AG09319 (cell line): ENCODE results near the gene POLD1.

Experiments used
- DNase-seq: peaks from one replicate; pipeline ENCODE4 v3.0.0-alpha.2; 2010; ENCODE audit warnings: low read depth; ENCODE audit errors: extremely low read depth
- TF ChIP-seq, protein P1 (sequence below): IDR thresholded peaks from 2 replicates; pipeline ENCODE4 v1.5.1; 2011; ENCODE audit warnings: low read depth, mild to moderate bottlenecking, inconsistent platforms, low read length, moderate library complexity

POLD1 gene

DNA sequence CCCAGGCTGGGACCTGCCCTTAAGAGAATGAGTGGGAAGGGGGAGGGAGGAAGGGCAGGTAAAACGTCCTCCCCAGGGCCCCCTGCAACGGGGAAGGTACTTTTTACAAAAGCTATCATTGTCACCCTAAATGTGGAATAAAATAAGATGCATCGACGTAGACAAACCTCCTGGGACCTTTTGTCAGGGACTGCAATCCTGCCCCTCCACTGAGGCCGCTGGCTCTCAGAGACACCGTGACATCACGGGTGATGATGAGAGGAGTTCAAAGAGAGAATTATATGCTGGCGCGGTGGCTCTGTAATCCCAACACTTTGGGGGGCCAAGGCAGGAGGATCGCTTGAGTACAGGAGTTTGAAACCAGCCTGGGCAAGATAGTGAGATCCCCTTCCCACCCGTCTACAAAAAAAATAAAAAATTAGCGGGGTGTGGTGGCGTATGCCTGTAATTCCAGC is 46.8 kb downstream of the POLD1 start:
- TF ChIP-seq, protein P1, sequence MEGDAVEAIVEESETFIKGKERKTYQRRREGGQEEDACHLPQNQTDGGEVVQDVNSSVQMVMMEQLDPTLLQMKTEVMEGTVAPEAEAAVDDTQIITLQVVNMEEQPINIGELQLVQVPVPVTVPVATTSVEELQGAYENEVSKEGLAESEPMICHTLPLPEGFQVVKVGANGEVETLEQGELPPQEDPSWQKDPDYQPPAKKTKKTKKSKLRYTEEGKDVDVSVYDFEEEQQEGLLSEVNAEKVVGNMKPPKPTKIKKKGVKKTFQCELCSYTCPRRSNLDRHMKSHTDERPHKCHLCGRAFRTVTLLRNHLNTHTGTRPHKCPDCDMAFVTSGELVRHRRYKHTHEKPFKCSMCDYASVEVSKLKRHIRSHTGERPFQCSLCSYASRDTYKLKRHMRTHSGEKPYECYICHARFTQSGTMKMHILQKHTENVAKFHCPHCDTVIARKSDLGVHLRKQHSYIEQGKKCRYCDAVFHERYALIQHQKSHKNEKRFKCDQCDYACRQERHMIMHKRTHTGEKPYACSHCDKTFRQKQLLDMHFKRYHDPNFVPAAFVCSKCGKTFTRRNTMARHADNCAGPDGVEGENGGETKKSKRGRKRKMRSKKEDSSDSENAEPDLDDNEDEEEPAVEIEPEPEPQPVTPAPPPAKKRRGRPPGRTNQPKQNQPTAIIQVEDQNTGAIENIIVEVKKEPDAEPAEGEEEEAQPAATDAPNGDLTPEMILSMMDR: no peak
- no peak for DNase-seq

DNA sequence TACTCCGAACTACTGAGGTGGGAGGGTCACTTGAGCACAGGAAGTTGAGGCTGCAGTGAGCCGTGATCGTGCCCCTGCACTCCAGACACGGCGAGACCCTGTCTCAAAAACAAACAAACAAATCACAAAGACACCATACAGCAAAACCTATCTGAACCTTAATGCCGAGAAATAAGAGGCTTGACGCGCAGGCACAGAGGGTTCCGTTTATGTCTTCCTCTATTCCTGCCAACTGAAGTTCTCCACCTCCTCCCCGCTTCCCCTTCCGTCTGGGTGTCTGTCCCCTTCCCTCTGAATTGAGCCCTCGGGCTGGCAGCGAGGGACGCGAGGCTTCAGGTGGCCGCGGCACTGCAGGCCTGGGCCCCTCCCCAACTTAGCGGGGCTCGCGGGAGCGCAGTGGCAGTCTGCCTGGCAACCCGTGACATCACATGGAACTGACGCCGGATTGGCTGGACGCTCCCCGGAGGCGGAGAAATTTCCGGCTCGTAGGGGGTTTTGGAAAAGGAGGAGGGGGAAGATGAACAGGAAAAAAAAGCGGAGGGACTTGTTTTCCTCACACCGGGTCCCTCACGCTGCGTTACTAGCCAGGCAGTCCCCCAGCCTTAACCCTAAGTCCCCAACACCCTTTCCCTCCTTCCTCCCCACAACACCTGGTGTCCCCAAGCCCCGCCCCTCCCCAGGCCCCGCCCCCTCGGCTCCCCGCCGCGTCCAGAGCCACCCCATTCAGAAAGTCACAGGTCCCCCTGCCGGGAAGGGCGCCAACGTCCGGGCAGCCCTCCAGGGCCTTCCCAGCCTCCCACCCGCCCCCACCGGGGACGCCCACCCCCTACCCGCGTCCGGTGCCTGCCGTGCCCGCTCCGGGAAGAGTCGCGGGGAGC is 47.4 kb downstream of the POLD1 start:
- TF ChIP-seq, protein P1: no peak
- peak; percentile 8 for DNase-seq

DNA sequence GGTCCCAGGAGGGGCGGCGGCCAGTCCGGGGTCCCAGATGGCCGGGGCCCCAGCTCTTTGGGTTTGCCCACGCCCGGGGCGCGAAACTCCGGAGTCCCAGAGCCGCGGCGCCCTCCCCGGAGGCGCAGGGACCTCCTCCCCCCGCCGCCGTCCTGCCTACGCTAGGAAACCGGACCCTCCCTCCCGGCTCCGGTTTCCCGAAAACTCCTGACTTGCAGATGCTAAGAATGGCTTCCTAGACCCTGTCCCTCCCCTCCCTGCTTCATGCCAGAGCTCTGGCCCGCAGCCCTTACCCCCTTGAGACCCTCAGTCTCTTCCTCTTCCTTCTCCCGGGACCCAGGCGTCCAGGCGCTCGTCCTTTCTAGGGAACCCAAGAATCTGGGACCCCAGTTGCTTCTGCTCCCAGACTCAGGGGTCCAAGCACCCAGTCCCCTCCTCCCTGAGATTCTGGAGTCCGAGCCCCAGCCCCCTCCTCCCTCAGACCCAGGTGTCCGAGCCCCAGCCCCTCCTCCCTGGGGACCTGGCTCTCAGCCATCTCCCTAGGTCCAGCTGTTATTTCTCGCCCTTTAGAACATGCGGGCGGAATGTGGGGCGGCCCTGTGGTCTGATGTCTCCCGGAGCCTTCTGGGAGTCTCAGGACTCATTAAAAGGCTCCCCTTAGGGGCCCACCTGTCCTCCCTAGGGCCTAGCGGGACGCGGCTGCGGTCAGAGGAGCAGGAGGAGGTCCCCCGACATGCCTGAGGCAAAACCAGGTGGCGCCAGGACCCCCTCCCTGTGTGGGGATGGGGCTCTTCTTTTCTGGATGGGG is 48.3 kb downstream of the POLD1 start, which contains the start of gene MYBPC2:
Gene MYBPC2, plus strand, starts transcription at position 672 of the 808 bp plus-strand sequence. Its CDS starts 62 bp downstream, at position 734.
- DNase-seq: no peak
- TF ChIP-seq, protein P1: no peak

DNA sequence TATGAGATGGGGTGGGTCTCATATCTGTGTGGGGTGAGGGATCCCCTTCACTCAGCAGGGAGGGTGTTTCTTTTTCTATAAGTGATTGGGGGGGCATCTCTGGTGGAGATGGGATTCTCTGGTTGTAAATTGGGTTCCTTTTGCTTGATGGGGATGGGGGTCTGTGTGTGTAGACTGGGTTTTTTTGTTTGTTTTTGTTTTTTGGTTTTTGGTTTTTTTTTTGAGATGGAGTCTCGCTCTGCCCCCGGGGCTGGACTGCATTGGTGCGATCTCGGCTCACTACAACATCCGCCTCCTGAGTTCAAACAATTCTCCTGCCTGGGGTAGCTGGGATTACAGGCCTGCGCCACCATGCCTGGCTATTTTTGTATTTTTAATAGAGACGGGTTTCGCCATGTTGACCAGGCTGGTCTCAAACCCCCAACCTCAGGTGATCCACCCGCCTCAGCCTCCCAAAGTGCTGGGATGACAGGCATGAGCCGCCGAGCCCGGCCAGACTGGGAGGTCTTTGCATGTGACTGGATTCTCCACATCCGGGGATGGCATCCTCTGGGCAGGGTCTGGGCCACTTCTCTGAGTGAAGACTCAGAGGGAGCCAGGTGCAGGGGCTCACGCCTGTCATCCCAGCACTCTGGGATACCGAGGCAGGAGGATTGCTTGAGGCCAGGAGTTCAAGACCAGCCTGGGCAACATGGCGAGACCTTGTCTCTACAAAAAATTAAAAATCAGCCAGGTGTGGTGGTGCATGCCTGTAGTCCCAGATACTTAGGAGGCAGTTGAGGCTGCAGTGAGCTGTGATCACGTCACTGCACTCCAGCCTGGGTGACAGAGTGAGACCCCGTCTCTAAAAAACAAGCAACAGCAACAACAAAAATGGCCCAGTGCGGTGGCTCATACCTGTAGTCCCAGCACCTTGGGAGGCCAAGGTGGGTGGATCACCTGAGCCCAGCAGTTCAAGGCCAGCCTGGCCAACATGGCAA is 49.3 kb downstream of the POLD1 start:
- TF ChIP-seq, protein P1: no peak
- DNase-seq: no peak

DNA sequence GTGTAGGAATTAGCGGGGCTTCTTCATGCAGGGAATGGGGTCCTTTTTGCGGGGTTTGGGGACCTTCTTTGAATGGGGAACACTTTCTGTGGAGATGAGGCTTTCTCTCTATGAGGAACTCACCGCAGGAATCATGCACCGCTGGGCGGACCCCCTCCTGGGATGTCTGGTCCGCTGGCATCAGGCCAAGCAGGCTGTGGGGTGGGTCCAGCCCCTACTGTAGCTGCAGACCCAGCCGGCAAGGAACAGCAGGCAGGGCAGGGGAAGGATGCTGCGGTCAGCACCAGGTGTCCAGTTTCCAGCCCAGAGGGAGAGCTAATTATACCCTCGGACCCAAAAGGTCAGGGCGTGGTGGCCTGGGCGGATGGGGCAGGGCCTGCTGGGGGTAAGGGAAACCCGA is 50.4 kb downstream of the POLD1 start:
- TF ChIP-seq, protein P1: no peak
- no peak for DNase-seq

DNA sequence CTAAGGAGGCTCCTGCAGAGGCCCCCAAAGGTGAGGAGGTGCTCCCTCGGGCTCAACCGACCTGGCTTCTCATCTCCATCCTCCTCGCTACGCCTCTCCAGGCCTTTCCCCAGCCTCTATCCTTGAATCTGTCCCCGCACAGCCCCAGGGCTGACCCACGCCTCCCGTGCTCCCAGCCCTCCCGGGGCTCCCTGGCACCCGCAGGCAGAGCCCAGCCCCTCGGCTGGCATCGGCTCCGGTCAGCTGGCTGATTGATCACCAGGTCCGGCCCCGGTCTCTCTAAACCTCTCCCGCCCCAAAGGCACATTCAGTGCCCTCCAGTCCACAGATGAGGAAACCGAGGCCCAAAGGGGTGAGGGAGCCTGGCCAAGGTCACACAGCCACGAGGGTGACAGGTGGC is 51.1 kb downstream of the POLD1 start:
- TF ChIP-seq, protein P1: no peak
- DNase-seq: no peak
